OCI-LY1 (cell line): ENCODE measurements around the gene NUMA1.

ENCODE experiments used
- H2AFZ ChIP-seq: fragments of 200-600 bp; sonication (generic), shearing (Covaris generic); 2 replicates; pipeline ENCODE4 v1.6.0; 2014; ENCODE audit warnings: antibody characterized with exemption, mild to moderate bottlenecking, low read length
- H3F3A ChIP-seq: fragments of 200-600 bp; sonication (generic), shearing (Covaris generic); 2 replicates; pipeline ENCODE4 v1.6.0; 2014; ENCODE audit warnings: mild to moderate bottlenecking, antibody characterized with exemption, low read length, moderate library complexity; ENCODE audit not compliant: insufficient read depth
- H3K27ac ChIP-seq: fragments of 200-600 bp; sonication (generic); 2 replicates; pipeline ENCODE4 v1.5.1; 2014; ENCODE audit warnings: low read length, mixed run types, mild to moderate bottlenecking, low read depth; ENCODE audit not compliant: poor library complexity, severe bottlenecking
- H3K27me3 ChIP-seq: fragments of 200-600 bp; sonication (generic); 2 replicates; pipeline ENCODE4 v1.6.0; 2014; ENCODE audit warnings: antibody characterized with exemption, mild to moderate bottlenecking, low read length, moderate library complexity; ENCODE audit not compliant: insufficient read depth
- H3K36me3 ChIP-seq: fragments of 200-600 bp; sonication (generic); 2 replicates; pipeline ENCODE4 v1.6.1; 2014; ENCODE audit warnings: mild to moderate bottlenecking, antibody characterized with exemption, low read length, moderate library complexity, mixed read lengths; ENCODE audit not compliant: insufficient read depth
- H3K4me1 ChIP-seq: fragments of 200-600 bp; sonication (generic); 2 replicates; pipeline ENCODE4 v1.5.1; 2014; ENCODE audit warnings: mild to moderate bottlenecking, low read length, moderate library complexity; ENCODE audit not compliant: insufficient read depth, severe bottlenecking
- H3K4me2 ChIP-seq: fragments of 200-600 bp; sonication (generic), shearing (Covaris generic); 2 replicates; pipeline ENCODE4 v1.6.1; 2014; ENCODE audit warnings: low read length
- H3K4me3 ChIP-seq: fragments of 200-600 bp; sonication (generic); 2 replicates; pipeline ENCODE4 v1.5.1; 2014; ENCODE audit warnings: low read length, low read depth, mild to moderate bottlenecking, mixed read lengths; ENCODE audit not compliant: poor library complexity, severe bottlenecking
- H3K79me2 ChIP-seq: fragments of 200-600 bp; shearing (Covaris generic); 2 replicates; pipeline ENCODE4 v1.6.1; 2016; ENCODE audit warnings: mixed run types, low read length, mixed read lengths; ENCODE audit not compliant: insufficient read depth
- H3K9ac ChIP-seq: fragments of 200-600 bp; sonication (generic), shearing (Covaris generic); 2 replicates; pipeline ENCODE4 v1.6.1; 2014; ENCODE audit warnings: mild to moderate bottlenecking, low read length, mixed read lengths
- H3K9me2 ChIP-seq: fragments of 200-600 bp; sonication (generic), shearing (Covaris generic); 2 replicates; pipeline ENCODE4 v1.6.1; 2014; ENCODE audit warnings: low read depth, mild to moderate bottlenecking, low read length, mixed read lengths
- H3K9me3 ChIP-seq: fragments of 200-600 bp; shearing (Covaris generic); 2 replicates; pipeline ENCODE4 v1.6.1; 2014; ENCODE audit warnings: low read length, mixed read lengths
- H4K20me1 ChIP-seq: fragments of 200-600 bp; sonication (generic), shearing (Covaris generic); 2 replicates; pipeline ENCODE4 v1.6.0; 2016; ENCODE audit warnings: mild to moderate bottlenecking, low read length; ENCODE audit not compliant: insufficient read depth
- EZH2 ChIP-seq: fragments of 200-600 bp; sonication (generic), shearing (Covaris generic); IDR thresholded peaks from 2 replicates; pipeline ENCODE4 v1.8.0; 2017; ENCODE audit warnings: borderline replicate concordance, mixed run types, mild to moderate bottlenecking, antibody characterized with exemption, low read length, moderate library complexity, mixed read lengths
- TF ChIP-seq, protein P1 (sequence below): fragments of 200-600 bp; sonication (generic), shearing (Covaris generic); IDR thresholded peaks from 2 replicates; pipeline ENCODE4 v1.5.1; 2017; ENCODE audit warnings: mild to moderate bottlenecking, antibody characterized with exemption, low read length, moderate library complexity, mixed read lengths

The NUMA1 gene

DNA sequence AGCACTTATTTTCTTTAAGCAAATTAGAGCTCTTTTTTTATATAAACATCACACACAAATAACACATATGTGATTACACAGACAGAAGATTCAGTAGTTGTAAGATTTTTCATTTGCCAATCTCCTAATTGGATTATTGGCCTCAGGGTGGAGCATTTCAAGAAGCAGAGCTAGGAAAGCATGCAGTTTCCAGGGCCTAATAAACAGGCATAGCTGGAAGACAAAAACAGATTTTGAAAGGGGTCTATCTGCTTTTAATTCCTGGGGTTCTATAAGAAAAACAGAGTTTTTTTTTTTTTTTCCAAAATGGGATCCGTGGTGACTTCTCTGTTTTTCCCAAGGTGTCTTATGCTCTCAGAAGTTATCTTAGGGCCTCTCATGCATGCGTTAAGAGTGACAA lies 47.6 kb upstream of the NUMA1 start:
- Histone ChIP-seq H3K9me3 (peaks cover 8% of the 10 kb centered on the region; the same call in 1 of the 2 replicates), H3K9ac (no peak overlapping the region), H3K4me3 (no peak overlapping the region), H3K79me2 (no peaks in the 10 kb centered on the region), H3K9me2 (no peaks in the 10 kb centered on the region), H3F3A (no peaks in the 10 kb centered on the region), H3K27me3 (peaks cover 7% of the 10 kb centered on the region; the same call in 1 of the 2 replicates), H3K27ac (no peak overlapping the region), H4K20me1 (no peaks in the 10 kb centered on the region), H3K4me2 (no peak overlapping the region), H2AFZ (no peak overlapping the region), H3K4me1 (no peaks in the 10 kb centered on the region), H3K36me3 (no peaks in the 10 kb centered on the region; the same call in 1 of the 2 replicates)
- TF ChIP-seq EZH2 = no peak
- TF ChIP-seq, protein P1, sequence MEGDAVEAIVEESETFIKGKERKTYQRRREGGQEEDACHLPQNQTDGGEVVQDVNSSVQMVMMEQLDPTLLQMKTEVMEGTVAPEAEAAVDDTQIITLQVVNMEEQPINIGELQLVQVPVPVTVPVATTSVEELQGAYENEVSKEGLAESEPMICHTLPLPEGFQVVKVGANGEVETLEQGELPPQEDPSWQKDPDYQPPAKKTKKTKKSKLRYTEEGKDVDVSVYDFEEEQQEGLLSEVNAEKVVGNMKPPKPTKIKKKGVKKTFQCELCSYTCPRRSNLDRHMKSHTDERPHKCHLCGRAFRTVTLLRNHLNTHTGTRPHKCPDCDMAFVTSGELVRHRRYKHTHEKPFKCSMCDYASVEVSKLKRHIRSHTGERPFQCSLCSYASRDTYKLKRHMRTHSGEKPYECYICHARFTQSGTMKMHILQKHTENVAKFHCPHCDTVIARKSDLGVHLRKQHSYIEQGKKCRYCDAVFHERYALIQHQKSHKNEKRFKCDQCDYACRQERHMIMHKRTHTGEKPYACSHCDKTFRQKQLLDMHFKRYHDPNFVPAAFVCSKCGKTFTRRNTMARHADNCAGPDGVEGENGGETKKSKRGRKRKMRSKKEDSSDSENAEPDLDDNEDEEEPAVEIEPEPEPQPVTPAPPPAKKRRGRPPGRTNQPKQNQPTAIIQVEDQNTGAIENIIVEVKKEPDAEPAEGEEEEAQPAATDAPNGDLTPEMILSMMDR = no peak

- TF ChIP-seq, protein P1 = no peak
- no peak for TF ChIP-seq EZH2
- no peaks in the 10 kb centered on the region for H3K79me2 ChIP-seq
- no peak overlapping the region for H3K27ac ChIP-seq
- peaks cover 7% of the 10 kb centered on the region; the same call in 1 of the 2 replicates for H3K27me3 ChIP-seq
- H4K20me1 ChIP-seq = no peaks in the 10 kb centered on the region
- no peak overlapping the region for H3K4me2 ChIP-seq
- H2AFZ ChIP-seq = no peak overlapping the region
- H3K9me2 ChIP-seq = no peaks in the 10 kb centered on the region
- H3K36me3 ChIP-seq = no peaks in the 10 kb centered on the region; the same call in 1 of the 2 replicates
- no peaks in the 10 kb centered on the region for H3K4me1 ChIP-seq
- no peak overlapping the region for H3K9ac ChIP-seq
- no peak overlapping the region for H3K4me3 ChIP-seq
- no peaks in the 10 kb centered on the region for H3F3A ChIP-seq
- H3K9me3 ChIP-seq = peaks cover 8% of the 10 kb centered on the region; the same call in 1 of the 2 replicates
Observed at GRCh38 chr11:72125956-72126355, 45.6 kb upstream of the NUMA1 start.

DNA sequence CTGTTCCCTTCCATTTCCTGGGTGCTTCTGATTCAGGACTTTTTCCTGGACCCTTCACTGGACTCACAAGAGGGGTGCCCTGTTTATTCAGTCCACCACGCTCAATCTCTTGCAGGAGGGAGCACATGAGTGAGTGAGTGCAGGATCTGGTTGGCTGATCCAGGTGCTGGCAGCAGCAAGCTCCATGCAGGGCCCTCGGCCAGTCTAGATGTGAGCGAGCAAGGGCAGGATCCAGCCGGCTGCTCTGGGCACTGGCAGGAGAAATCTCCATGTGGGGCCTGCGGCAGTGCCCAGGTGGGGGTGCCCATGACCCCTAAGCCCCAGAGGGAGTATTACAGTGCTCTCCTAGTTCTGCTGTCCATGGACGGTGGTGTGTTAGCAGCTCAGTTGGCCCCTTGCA lies 43.7 kb upstream of the NUMA1 start:
- Histone ChIP-seq H3K9ac (no peak overlapping the region), H4K20me1 (no peaks in the 10 kb centered on the region), H3K36me3 (no peaks in the 10 kb centered on the region; the same call in 1 of the 2 replicates), H3K79me2 (no peaks in the 10 kb centered on the region), H3F3A (no peaks in the 10 kb centered on the region), H3K4me1 (no peaks in the 10 kb centered on the region), H3K27me3 (peaks cover 7% of the 10 kb centered on the region; the same call in 1 of the 2 replicates), H3K9me2 (no peaks in the 10 kb centered on the region), H3K27ac (no peak overlapping the region), H3K4me2 (no peak overlapping the region), H2AFZ (no peak overlapping the region), H3K9me3 (peaks cover 8% of the 10 kb centered on the region; the same call in 1 of the 2 replicates), H3K4me3 (no peak overlapping the region)
- TF ChIP-seq, protein P1 = no peak
- TF ChIP-seq EZH2 = no peak
